Measurements from ENCODE around the gene VPS52.

The VPS52 gene

DNA sequence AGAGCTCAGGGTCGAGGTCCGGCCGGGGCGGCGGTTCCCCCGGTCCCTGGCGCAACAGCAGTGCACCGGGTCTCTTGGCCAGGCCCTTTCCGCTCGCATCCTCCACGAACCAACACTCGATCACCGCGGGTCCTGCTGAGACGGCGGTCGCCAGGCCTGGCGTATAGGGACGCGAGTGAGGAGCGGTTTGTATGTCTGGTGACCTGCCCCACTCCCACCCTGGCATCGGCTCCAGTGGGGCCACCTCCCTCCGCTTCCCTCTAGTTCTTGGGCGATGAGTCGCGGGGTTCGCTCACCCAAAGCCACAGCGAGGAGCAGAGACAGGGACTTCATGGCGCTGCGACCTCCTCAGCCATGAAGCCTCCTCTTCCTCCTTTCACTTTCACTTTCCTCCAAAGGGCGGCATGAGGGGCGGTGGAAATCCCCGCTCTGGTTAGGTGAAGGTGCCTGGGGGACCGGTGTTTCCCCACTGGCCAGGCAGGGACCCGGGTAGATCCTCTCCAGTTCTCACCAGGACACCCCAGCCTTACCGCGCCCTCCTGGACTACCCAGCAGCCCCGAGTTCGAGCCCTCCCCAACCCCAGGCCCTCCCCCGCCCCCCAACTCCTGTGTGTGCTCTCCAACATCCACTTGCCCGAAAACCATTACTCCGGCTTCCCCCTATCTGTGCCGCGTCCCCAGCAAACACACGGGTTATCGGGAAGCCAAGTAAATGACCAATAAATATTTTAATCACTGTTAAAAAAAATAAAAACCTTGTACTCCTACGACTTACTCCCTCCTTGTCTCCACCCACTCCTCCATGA, 42.2 kb upstream of the VPS52 start, which contains the start of gene TAPBP:
TAPBP (minus strand) TSS at position 370 of the 806 bp plus-strand sequence; CDS start at position 333, 37 bp downstream.
- no peaks in the 10 kb centered on the region for H3K27me3 Mint-ChIP-seq (ENCODE audit: low read depth)
- peak; percentile 88 for DNase-seq (ENCODE audit: low spot score)
- peak within 1 kb of the TSS; percentile 96 for H3K27ac Mint-ChIP-seq
- peaks cover 47% of the 10 kb centered on the region for H3K36me3 Mint-ChIP-seq (ENCODE audit: low read depth)
- no peaks in the 10 kb centered on the region for H3K9me3 Mint-ChIP-seq
- peak within 1 kb of the TSS; percentile 95 for H3K4me3 Mint-ChIP-seq
- H3K4me1 Mint-ChIP-seq (ENCODE audit: low read depth), result peaks cover 41% of the 10 kb centered on the region

DNA sequence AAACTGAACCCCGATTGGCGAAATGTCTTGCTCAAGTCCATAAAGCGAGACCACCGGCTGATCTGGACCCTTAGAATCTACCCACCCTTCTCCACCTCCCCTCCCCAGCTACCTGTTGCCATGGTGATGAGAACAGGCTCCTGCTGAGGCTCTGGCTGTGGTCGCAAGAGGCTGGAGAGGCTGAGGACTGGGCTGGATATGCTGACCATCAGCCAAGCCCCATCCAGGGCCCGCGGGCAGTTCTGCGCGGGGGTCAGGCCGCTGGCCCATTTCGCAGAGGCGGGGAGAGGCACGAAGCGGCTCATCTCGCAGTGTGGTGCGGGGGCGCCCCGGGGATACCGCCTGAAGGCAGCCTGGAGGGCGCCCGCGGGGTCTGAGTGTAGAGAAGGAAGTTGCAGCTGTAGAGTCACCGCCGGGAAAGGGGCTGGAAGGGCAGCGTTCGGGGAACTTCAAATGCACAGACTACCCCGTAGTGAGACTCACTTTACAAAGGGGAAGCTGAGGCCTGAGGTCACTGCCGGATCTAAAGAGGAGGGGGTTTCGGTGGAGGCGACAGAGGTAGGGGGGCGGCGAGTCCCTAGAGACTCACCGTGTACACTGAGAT, 41.5 kb upstream of the VPS52 start:
- Mint-ChIP-seq H3K36me3 (ENCODE audit: low read depth) (peaks cover 47% of the 10 kb centered on the region), H3K4me1 (ENCODE audit: low read depth) (peaks cover 40% of the 10 kb centered on the region), H3K4me3 (peak overlapping the region; percentile 95), H3K27ac (peak overlapping the region; percentile 96), H3K27me3 (ENCODE audit: low read depth) (no peaks in the 10 kb centered on the region), H3K9me3 (no peaks in the 10 kb centered on the region)
- peak; percentile 53 for DNase-seq (ENCODE audit: low spot score)

DNA sequence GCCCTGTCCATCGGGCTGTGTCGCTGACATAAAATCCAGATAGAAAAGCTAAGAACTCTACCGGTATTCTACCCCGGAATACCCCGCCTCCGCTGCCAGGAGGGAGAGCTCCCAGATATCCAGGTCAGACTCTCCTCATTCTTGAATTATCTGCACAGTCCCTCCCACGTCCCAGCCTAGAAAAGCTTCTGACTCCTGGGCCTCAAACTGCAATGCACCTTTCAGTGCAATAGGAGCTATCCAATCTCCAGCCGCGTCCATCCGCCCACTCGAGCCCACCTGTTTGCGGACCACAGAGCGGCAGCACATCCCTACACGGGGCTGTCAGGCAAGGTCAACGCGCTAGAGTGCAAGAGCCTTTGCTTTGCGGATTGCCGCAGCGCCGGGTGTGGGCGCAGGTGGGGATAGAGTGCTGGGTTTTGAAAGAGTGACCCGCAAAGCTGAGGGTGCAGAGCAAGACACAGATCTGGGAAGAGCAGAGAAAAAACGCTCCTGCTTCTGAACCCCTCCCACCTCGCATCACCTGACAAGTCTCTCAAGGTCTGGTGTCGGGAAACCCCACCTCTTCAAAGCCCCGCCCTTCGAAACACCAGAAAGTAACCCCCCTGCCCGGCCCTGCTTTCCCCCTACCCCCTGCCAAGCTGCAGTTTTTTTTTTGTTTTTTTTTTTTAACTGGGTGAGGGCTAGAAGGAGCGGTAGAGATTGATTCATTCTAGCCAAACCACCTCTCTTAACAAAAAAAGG, 40.9 kb upstream of the VPS52 start:
- H3K36me3 Mint-ChIP-seq (ENCODE audit: low read depth), result peaks cover 44% of the 10 kb centered on the region
- peak overlapping the region; percentile 96 for H3K27ac Mint-ChIP-seq
- H3K4me3 Mint-ChIP-seq, result peak overlapping the region; percentile 95
- H3K9me3 Mint-ChIP-seq, result no peaks in the 10 kb centered on the region
- peaks cover 37% of the 10 kb centered on the region for H3K4me1 Mint-ChIP-seq (ENCODE audit: low read depth)
- peak; percentile 78 for DNase-seq (ENCODE audit: low spot score)
- no peaks in the 10 kb centered on the region for H3K27me3 Mint-ChIP-seq (ENCODE audit: low read depth)

- peak overlapping the region; percentile 2 for H3K27ac Mint-ChIP-seq
- H3K27me3 Mint-ChIP-seq (ENCODE audit: low read depth), result no peaks in the 10 kb centered on the region
- no peak overlapping the region for H3K4me3 Mint-ChIP-seq
- peaks cover 44% of the 10 kb centered on the region for H3K36me3 Mint-ChIP-seq (ENCODE audit: low read depth)
- H3K9me3 Mint-ChIP-seq, result no peaks in the 10 kb centered on the region
- no peak for DNase-seq (ENCODE audit: low spot score)
- peaks cover 21% of the 10 kb centered on the region for H3K4me1 Mint-ChIP-seq (ENCODE audit: low read depth)
These were observed 34.7 kb upstream of the VPS52 start for GRCh38 chr6:33306356-33306755.

DNA sequence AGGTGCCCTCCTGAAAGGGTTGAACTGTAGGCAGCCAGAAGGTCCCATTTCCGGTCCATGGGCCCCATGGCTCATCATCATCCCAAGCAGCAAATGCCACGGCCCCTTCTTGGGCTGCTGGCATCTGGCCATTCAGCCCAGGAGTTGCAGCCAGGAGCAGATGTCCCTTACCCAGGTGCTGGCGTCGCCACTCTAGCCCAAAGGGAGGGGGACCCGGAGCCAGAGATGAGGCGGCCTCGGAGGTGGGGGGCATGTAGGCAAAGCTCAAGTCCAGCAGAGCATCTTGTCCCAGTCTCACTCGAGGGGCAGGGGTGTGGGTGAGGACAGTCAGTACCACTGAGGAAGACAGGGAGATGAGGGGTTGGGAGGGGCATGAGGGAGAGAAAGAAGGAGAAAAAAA, 33.4 kb upstream of the VPS52 start:
- Mint-ChIP-seq H3K4me1 (ENCODE audit: low read depth) (peaks cover 23% of the 10 kb centered on the region), H3K36me3 (ENCODE audit: low read depth) (peaks cover 49% of the 10 kb centered on the region), H3K27ac (no peak overlapping the region), H3K27me3 (ENCODE audit: low read depth) (no peaks in the 10 kb centered on the region), H3K4me3 (no peak overlapping the region), H3K9me3 (no peaks in the 10 kb centered on the region)
- DNase-seq (ENCODE audit: low spot score), result no peak

- H3K4me3 Mint-ChIP-seq, result no peak overlapping the region
- H3K36me3 Mint-ChIP-seq (ENCODE audit: low read depth), result peaks cover 57% of the 10 kb centered on the region
- no peak for DNase-seq (ENCODE audit: low spot score)
- no peaks in the 10 kb centered on the region for H3K9me3 Mint-ChIP-seq
- H3K4me1 Mint-ChIP-seq (ENCODE audit: low read depth), result peaks cover 28% of the 10 kb centered on the region
- H3K27ac Mint-ChIP-seq, result no peak overlapping the region
- H3K27me3 Mint-ChIP-seq (ENCODE audit: low read depth), result no peaks in the 10 kb centered on the region
These were observed 32.5 kb upstream of the VPS52 start for GRCh38 chr6:33304216-33304615.

DNA sequence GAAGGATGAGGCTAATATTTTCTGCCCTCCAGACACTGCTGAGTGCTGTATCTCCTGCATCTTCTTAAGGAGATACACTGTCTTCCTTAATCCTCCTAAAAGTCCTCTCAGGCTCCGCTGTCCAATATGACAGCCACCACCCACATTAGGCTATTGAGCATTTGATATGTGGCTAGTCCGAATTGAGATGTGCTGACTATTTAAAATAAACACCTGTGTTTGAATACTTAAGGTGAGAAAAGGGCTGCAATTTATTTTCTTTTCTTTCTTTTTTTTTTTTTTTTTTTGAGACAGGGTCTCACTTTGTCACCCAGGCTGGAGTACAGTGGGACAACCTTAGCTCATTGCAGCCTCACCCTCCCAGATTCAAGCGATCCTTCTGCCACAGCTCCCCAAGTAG, 30.2 kb upstream of the VPS52 start:
- H3K4me1 Mint-ChIP-seq (ENCODE audit: low read depth), result peaks cover 26% of the 10 kb centered on the region
- no peak overlapping the region for H3K4me3 Mint-ChIP-seq
- H3K27me3 Mint-ChIP-seq (ENCODE audit: low read depth), result peaks cover 3% of the 10 kb centered on the region
- H3K27ac Mint-ChIP-seq, result no peak overlapping the region
- H3K36me3 Mint-ChIP-seq (ENCODE audit: low read depth), result peaks cover 50% of the 10 kb centered on the region
- DNase-seq (ENCODE audit: low spot score), result no peak
- H3K9me3 Mint-ChIP-seq, result no peaks in the 10 kb centered on the region

DNA sequence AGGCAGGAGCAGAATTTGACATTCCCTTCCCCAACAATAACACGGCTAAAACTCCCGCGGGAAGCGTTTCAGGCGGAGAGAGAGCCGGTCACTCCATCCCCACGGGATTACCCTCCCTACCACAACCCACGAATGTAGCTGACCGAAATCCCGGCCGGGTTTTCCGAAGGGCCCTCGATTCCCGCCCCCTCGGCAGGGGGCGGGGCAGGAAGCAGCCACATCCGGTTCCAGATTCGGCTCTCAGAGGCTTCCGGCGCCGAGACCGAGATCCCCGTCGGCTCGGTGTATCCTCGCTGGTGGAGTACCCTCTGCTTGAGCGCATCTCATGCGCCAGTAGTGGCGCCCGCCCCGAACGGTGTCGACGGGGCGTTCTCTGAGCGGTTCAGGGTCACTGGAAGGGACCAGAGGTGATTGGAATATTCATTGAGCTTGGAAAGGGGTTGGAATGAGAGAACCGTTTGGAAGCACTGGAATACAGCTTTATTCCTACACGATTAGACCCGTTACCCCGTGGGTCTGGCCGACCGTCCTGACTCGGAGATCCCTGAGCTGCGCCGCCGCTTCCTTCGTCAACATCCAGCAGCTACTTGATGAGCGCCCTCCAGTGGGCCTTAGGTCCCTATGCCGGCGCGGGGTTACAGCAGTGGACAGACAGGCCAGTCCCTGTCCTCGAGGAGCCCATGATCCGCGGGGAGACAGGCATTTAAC, 27.7 kb upstream of the VPS52 start:
- H3K4me1 Mint-ChIP-seq (ENCODE audit: low read depth), result peaks cover 21% of the 10 kb centered on the region
- peaks cover 37% of the 10 kb centered on the region for H3K36me3 Mint-ChIP-seq (ENCODE audit: low read depth)
- no peaks in the 10 kb centered on the region for H3K9me3 Mint-ChIP-seq
- peaks cover 3% of the 10 kb centered on the region for H3K27me3 Mint-ChIP-seq (ENCODE audit: low read depth)
- peak; percentile 94 for DNase-seq (ENCODE audit: low spot score)
- peak overlapping the region; percentile 97 for H3K4me3 Mint-ChIP-seq
- H3K27ac Mint-ChIP-seq, result peak overlapping the region; percentile 99

DNA sequence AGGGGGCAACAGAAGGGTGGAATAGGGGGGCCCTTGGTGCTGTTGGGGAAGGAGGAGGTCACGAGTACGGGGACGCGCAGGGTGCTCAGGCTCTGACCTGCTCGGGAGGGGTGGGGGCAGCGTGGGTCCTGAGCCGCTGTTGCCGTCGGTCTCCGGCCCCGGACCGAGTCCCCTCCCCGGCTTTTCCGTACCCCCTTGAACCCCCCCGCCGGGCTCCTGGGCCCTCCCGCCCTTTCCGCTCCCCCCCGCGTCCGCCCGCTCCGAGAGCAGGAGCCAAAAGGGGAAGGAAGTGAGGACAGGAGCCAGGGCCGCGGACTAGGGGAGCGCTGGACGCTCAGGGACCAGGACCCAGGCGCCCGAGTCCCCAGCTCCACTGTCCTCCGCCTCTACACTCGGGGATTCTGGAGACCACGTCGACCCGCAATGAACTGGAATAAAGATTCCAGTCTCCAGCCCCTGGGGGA, 27.1 kb upstream of the VPS52 start, which contains the start of gene RGL2:
RGL2 (minus strand) TSS at position 170 of the 464 bp plus-strand sequence. CDS start 332 bp downstream, outside the sequence.
- H3K36me3 Mint-ChIP-seq (ENCODE audit: low read depth), result peaks cover 38% of the 10 kb centered on the region
- H3K27me3 Mint-ChIP-seq (ENCODE audit: low read depth), result peaks cover 3% of the 10 kb centered on the region
- peak within 1 kb of the TSS; percentile 99 for H3K27ac Mint-ChIP-seq
- DNase-seq (ENCODE audit: low spot score), result peak; percentile 48
- H3K9me3 Mint-ChIP-seq, result no peaks in the 10 kb centered on the region
- peak within 1 kb of the TSS; percentile 97 for H3K4me3 Mint-ChIP-seq
- peaks cover 20% of the 10 kb centered on the region for H3K4me1 Mint-ChIP-seq (ENCODE audit: low read depth)

DNA sequence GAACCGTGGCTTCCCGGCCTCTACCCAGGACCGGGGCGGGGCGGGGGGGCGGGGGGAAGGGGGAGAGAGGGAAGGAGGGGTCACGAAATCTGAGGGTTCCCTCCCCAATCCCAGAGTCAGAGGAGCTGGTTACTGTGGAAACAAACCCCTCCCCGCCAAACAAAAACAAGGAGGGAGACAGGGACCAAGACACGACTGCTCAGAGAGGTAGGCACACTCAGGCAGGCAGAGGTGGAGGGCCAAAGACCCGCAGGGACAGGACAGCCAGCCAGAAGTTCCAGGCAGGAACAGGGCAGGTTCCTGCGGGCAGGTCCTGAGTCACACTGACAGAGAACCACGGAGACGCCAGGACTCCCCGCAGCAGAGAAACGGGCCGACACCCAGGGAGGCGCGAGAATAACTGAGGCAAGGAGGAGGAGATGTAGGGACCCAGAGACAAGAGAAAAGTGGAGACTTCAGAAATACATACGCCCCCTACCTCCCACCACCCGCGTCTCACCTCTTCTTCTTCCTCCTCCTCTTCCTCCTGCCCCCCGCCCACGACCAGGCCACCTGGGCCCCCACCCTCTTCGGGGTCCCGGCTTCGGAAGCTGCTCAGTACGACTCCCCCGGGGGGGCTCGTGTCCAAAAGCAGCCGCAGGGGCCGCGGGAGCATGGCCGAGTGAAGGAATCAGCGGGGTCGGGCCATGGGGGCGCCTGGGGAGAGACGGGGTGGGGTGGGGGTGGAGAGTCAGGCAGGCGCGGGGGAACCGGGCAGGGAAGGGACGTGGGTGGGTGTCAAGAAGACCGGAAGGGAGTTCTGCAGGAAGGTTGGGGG, 26.5 kb upstream of the VPS52 start:
- Mint-ChIP-seq H3K4me3 (peak overlapping the region; percentile 97), H3K36me3 (ENCODE audit: low read depth) (peaks cover 34% of the 10 kb centered on the region), H3K9me3 (no peaks in the 10 kb centered on the region), H3K27ac (peak overlapping the region; percentile 99), H3K4me1 (ENCODE audit: low read depth) (peaks cover 17% of the 10 kb centered on the region), H3K27me3 (ENCODE audit: low read depth) (peaks cover 3% of the 10 kb centered on the region)
- peak; percentile 61 for DNase-seq (ENCODE audit: low spot score)

- H3K9me3 Mint-ChIP-seq, result no peaks in the 10 kb centered on the region
- peak overlapping the region; percentile 67 for H3K27ac Mint-ChIP-seq
- H3K4me1 Mint-ChIP-seq (ENCODE audit: low read depth), result peaks cover 17% of the 10 kb centered on the region
- DNase-seq (ENCODE audit: low spot score), result no peak
- H3K27me3 Mint-ChIP-seq (ENCODE audit: low read depth), result peaks cover 3% of the 10 kb centered on the region
- H3K4me3 Mint-ChIP-seq, result peak overlapping the region; percentile 97
- peaks cover 35% of the 10 kb centered on the region for H3K36me3 Mint-ChIP-seq (ENCODE audit: low read depth)
These were observed 25.8 kb upstream of the VPS52 start for GRCh38 chr6:33297406-33297955.

DNA sequence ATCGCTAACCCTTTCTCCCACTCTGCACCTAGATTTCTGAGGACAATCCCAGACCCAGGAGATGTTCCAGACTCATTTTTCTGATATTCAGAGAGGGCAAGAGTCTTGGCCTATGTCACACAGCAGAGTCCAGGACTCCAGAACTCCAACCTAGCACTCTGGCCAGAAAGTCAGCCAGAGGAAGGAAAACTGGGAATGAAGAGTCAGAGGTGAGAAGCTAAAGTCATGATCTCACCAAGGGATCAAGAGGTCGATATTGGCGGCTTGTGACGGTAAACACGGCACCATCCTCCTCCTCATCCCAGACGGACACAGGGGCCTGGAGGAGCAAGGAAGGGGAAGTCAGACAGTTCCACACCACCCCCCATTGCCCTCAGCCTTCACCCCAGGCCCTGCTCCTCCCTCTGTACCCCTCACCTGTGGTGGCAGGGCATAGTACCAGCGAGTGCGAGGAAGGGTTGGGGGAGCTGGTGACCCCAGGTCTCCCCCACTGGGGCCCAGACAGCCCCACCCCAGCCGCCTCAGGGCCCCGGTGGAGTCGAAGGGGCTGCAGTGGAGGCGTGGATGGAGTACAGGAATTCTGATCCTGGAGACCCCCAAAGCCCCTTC, 25.2 kb upstream of the VPS52 start:
- no peak for DNase-seq (ENCODE audit: low spot score)
- peaks cover 38% of the 10 kb centered on the region for H3K36me3 Mint-ChIP-seq (ENCODE audit: low read depth)
- H3K27ac Mint-ChIP-seq, result peak overlapping the region; percentile 11
- no peaks in the 10 kb centered on the region for H3K9me3 Mint-ChIP-seq
- peak overlapping the region; percentile 97 for H3K4me3 Mint-ChIP-seq
- H3K4me1 Mint-ChIP-seq (ENCODE audit: low read depth), result peaks cover 17% of the 10 kb centered on the region
- H3K27me3 Mint-ChIP-seq (ENCODE audit: low read depth), result peaks cover 3% of the 10 kb centered on the region
